GM23338 (cell line): ENCODE data around the gene CACNA2D3. TPM values are rescaled to one million over a fixed set of nuclear protein-coding genes. Genes with fewer than 3 reads are reported as not detected.

Source experiments
- ATAC-seq: fragments of 200-7000 bp; cut with Tn5 transposase; 3 replicates; pipeline ENCODE4 v1.9.1; 2020
- DNase-seq: peaks from one replicate; pipeline ENCODE4 v3.0.0-alpha.2; 2015; ENCODE audit warnings: low spot score
- H2AFZ ChIP-seq: fragments of 200-600 bp; sonication (generic); 2 replicates; pipeline ENCODE4 v1.8.0; 2016; ENCODE audit warnings: antibody characterized with exemption, mild to moderate bottlenecking, moderate library complexity
- H3F3A ChIP-seq: fragments of 200-600 bp; sonication (generic); replicated peaks from 2 replicates; pipeline ENCODE4 v1.8.0; 2017; ENCODE audit warnings: antibody characterized with exemption, mixed run types, low read depth
- H3K27ac ChIP-seq: fragments of 200-600 bp; sonication (generic); 2 replicates; pipeline ENCODE4 v1.6.1; 2016; ENCODE audit warnings: low read depth
- H3K27me3 ChIP-seq: fragments of 200-600 bp; sonication (generic); 2 replicates; pipeline ENCODE4 v1.8.0; 2016; ENCODE audit warnings: mild to moderate bottlenecking, mixed run types, moderate library complexity; ENCODE audit not compliant: insufficient read depth
- H3K36me3 ChIP-seq: fragments of 200-600 bp; sonication (generic); 2 replicates; pipeline ENCODE4 v1.8.0; 2016; ENCODE audit warnings: mild to moderate bottlenecking; ENCODE audit not compliant: insufficient read depth
- H3K4me1 ChIP-seq: fragments of 200-600 bp; sonication (generic); 2 replicates; pipeline ENCODE4 v1.8.0; 2016; ENCODE audit warnings: mild to moderate bottlenecking, moderate library complexity; ENCODE audit not compliant: insufficient read depth
- H3K4me2 ChIP-seq: fragments of 200-600 bp; sonication (generic); 2 replicates; pipeline ENCODE4 v1.7.1; 2017; ENCODE audit warnings: mixed run types
- H3K4me3 ChIP-seq: fragments of 200-600 bp; sonication (generic); 2 replicates; pipeline ENCODE4 v1.6.1; 2016; ENCODE audit warnings: mixed run types
- H3K79me2 ChIP-seq: fragments of 200-600 bp; sonication (generic); replicated peaks from 2 replicates; pipeline ENCODE4 v1.8.0; 2017; ENCODE audit warnings: mild to moderate bottlenecking; ENCODE audit not compliant: insufficient read depth
- H3K9me2 ChIP-seq: fragments of 200-600 bp; sonication (generic); 2 replicates; pipeline ENCODE4 v1.8.0; 2017; ENCODE audit not compliant: insufficient read depth
- H4K20me1 ChIP-seq: fragments of 200-600 bp; sonication (generic); replicated peaks from 2 replicates; pipeline ENCODE4 v1.8.0; 2017; ENCODE audit warnings: mild to moderate bottlenecking; ENCODE audit not compliant: insufficient read depth
- H3K27ac Mint-ChIP-seq: 2 replicates; pipeline ENCODE4 v1.8.0; 2020; ENCODE audit warnings: inconsistent platforms, mild to moderate bottlenecking, moderate library complexity, mixed read lengths
- H3K27me3 Mint-ChIP-seq: 3 replicates; pipeline ENCODE4 v1.8.0; 2022; ENCODE audit warnings: low read depth, mild to moderate bottlenecking, moderate library complexity, mixed read lengths, inconsistent platforms; ENCODE audit not compliant: insufficient read depth, poor library complexity
- H3K36me3 Mint-ChIP-seq: 3 replicates; pipeline ENCODE4 v1.8.0; 2021; ENCODE audit warnings: low read depth, mild to moderate bottlenecking, inconsistent platforms, moderate library complexity, mixed read lengths
- H3K4me1 Mint-ChIP-seq: 3 replicates; pipeline ENCODE4 v1.8.0; 2020; ENCODE audit warnings: mild to moderate bottlenecking, inconsistent platforms, mixed read lengths
- H3K4me3 Mint-ChIP-seq: 3 replicates; pipeline ENCODE4 v1.8.0; 2021; ENCODE audit warnings: moderate library complexity, mild to moderate bottlenecking, inconsistent platforms, mixed read lengths
- H3K9me3 Mint-ChIP-seq: 3 replicates; pipeline ENCODE4 v1.8.0; 2020; ENCODE audit warnings: moderate library complexity, mild to moderate bottlenecking, inconsistent platforms, mixed read lengths
- CREB1 ChIP-seq: fragments of 250-450 bp; sonication (Bioruptor Pico); IDR thresholded peaks from 2 replicates; pipeline ENCODE4 v1.5.0; 2020; ENCODE audit warnings: low read depth, mild to moderate bottlenecking, moderate library complexity
- CTCF ChIP-seq, 2 experiments: fragments of 200-600 bp in 1 of 2; sonication (generic) in 1 of 2; conservative IDR thresholded peaks; 2 replicates each; pipeline versions ENCODE4 v1.5.1 to v1.6.1; 2016 to 2017; ENCODE audit warnings: antibody characterized with exemption in 2 of 2, low read depth in 2 of 2, mild to moderate bottlenecking in 2 of 2, moderate library complexity in 1 of 2
- ETS1 ChIP-seq: IDR thresholded peaks from 2 replicates; pipeline ENCODE4 v1.6.1; 2016; ENCODE audit warnings: antibody characterized with exemption
- EZH2 ChIP-seq: fragments of 200-600 bp; sonication (generic); IDR thresholded peaks from one replicate; pipeline ENCODE4 v1.8.0; 2017; ENCODE audit warnings: antibody characterized with exemption, mild to moderate bottlenecking, low read depth; ENCODE audit not compliant: unreplicated experiment
- EZH2phosphoT487 ChIP-seq: fragments of 200-600 bp; sonication (generic); IDR thresholded peaks from one replicate; pipeline ENCODE4 v1.8.1; 2018; ENCODE audit warnings: antibody characterized with exemption; ENCODE audit not compliant: unreplicated experiment
- JUNB ChIP-seq: IDR thresholded peaks from one replicate; pipeline ENCODE4 v1.6.1; 2016; ENCODE audit warnings: antibody characterized with exemption; ENCODE audit not compliant: unreplicated experiment
- NANOG ChIP-seq: IDR thresholded peaks from 2 replicates; pipeline ENCODE4 v1.6.1; 2016; ENCODE audit warnings: antibody characterized with exemption, borderline replicate concordance
- POLR2AphosphoS5 ChIP-seq: IDR thresholded peaks from 2 replicates; pipeline ENCODE4 v1.6.1; 2016; ENCODE audit warnings: antibody characterized with exemption, low read depth
- STAT1 ChIP-seq: IDR thresholded peaks from one replicate; pipeline ENCODE4 v1.6.1; 2016; ENCODE audit warnings: antibody characterized with exemption; ENCODE audit not compliant: unreplicated experiment
- ZNF114 ChIP-seq: fragments of 250-450 bp; sonication (Bioruptor Pico); IDR thresholded peaks from 2 replicates; pipeline ENCODE4 v1.5.0; 2020; ENCODE audit warnings: mild to moderate bottlenecking, moderate library complexity
- ZNF331 ChIP-seq: fragments of 250-450 bp; sonication (Bioruptor Pico); IDR thresholded peaks from 2 replicates; pipeline ENCODE4 v1.5.0; 2020; ENCODE audit warnings: low read depth, mild to moderate bottlenecking, moderate library complexity
- polyA plus RNA-seq: library from polyadenylated mRNA; unstranded; fragments of >200 nt; fragmentation: Nextera tagmentation; extraction: Ambion mirVana; gene quantifications from 2 replicates; pipeline ENCODE4 v1.2.1, GENCODE V29; 2016
- total RNA-seq: library from RNA; depleted of rRNA; stranded (reverse); fragments of >200 nt; shearing (Covaris generic); gene quantifications from 2 replicates; pipeline ENCODE4 v1.2.3, GENCODE V29; 2014
- TF ChIP-seq, protein P1 (sequence below): IDR thresholded peaks from one replicate; pipeline ENCODE4 v1.6.1; 2018; ENCODE audit warnings: antibody characterized with exemption; ENCODE audit not compliant: unreplicated experiment
- TF ChIP-seq, protein P2 (sequence below): fragments of 250-450 bp; sonication (Bioruptor Pico); IDR thresholded peaks from 2 replicates; pipeline ENCODE4 v1.5.0; 2020; ENCODE audit warnings: mild to moderate bottlenecking, moderate library complexity

CACNA2D3 gene
- total and polyA plus RNA-seq, 2 experiments from 2014 or later, result 2.2 to 2.3 TPM

DNA sequence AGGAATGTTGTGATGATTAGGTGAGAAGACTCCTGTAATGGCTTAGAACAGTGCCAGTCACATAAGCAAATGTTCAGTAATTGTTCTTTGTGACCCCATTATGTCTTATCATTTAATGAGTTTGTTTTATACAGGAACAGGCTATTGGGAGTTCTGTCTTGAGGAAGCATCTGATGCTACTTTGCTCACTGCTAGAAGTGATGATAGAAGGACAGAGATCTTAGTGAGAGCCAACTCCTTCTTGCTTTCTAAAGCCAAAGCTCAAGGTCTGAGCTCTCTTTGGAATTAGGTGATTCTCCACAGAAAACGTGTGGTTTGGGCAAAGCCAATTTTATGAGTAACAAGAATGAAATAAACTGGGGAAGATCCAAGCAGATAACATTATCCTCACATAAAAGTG is 590.7 kb downstream of the CACNA2D3 start:
- no peak overlapping the region for H3K4me3 ChIP-seq
- peaks cover 26% of the 10 kb centered on the region for H3K4me1 ChIP-seq
- Mint-ChIP-seq H3K4me3 (no peak overlapping the region), H3K27ac (no peak overlapping the region), H3K36me3 (peaks cover 5% of the 10 kb centered on the region; the same call in 1 of the 3 replicates), H3K9me3 (no peaks in the 10 kb centered on the region), H3K27me3 (peaks cover 6% of the 10 kb centered on the region), H3K4me1 (peaks cover 19% of the 10 kb centered on the region)
- H3K36me3 ChIP-seq, result no peaks in the 10 kb centered on the region; the same call in 1 of the 2 replicates
- no peaks in the 10 kb centered on the region; the same call in 1 of the 2 replicates for H3F3A ChIP-seq
- no peaks in the 10 kb centered on the region for H3K27me3 ChIP-seq
- DNase-seq (no peak), ATAC-seq (no peak)
- TF ChIP-seq STAT1 (no peak), NANOG (no peak), CTCF (conservative IDR thresholded peaks at IDR 0.05; ENCODE audit: low read depth in 2 of 2) (no peak), EZH2 (no peak), EZH2phosphoT487 (no peak), JUNB (no peak), ZNF331 (CRISPR knock-in tag) (no peak), CREB1 (CRISPR knock-in tag) (no peak), ZNF114 (CRISPR knock-in tag) (no peak), POLR2AphosphoS5 (no peak), ETS1 (no peak)
- TF ChIP-seq, protein P1, sequence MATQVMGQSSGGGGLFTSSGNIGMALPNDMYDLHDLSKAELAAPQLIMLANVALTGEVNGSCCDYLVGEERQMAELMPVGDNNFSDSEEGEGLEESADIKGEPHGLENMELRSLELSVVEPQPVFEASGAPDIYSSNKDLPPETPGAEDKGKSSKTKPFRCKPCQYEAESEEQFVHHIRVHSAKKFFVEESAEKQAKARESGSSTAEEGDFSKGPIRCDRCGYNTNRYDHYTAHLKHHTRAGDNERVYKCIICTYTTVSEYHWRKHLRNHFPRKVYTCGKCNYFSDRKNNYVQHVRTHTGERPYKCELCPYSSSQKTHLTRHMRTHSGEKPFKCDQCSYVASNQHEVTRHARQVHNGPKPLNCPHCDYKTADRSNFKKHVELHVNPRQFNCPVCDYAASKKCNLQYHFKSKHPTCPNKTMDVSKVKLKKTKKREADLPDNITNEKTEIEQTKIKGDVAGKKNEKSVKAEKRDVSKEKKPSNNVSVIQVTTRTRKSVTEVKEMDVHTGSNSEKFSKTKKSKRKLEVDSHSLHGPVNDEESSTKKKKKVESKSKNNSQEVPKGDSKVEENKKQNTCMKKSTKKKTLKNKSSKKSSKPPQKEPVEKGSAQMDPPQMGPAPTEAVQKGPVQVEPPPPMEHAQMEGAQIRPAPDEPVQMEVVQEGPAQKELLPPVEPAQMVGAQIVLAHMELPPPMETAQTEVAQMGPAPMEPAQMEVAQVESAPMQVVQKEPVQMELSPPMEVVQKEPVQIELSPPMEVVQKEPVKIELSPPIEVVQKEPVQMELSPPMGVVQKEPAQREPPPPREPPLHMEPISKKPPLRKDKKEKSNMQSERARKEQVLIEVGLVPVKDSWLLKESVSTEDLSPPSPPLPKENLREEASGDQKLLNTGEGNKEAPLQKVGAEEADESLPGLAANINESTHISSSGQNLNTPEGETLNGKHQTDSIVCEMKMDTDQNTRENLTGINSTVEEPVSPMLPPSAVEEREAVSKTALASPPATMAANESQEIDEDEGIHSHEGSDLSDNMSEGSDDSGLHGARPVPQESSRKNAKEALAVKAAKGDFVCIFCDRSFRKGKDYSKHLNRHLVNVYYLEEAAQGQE, result no peak
- TF ChIP-seq, protein P2, sequence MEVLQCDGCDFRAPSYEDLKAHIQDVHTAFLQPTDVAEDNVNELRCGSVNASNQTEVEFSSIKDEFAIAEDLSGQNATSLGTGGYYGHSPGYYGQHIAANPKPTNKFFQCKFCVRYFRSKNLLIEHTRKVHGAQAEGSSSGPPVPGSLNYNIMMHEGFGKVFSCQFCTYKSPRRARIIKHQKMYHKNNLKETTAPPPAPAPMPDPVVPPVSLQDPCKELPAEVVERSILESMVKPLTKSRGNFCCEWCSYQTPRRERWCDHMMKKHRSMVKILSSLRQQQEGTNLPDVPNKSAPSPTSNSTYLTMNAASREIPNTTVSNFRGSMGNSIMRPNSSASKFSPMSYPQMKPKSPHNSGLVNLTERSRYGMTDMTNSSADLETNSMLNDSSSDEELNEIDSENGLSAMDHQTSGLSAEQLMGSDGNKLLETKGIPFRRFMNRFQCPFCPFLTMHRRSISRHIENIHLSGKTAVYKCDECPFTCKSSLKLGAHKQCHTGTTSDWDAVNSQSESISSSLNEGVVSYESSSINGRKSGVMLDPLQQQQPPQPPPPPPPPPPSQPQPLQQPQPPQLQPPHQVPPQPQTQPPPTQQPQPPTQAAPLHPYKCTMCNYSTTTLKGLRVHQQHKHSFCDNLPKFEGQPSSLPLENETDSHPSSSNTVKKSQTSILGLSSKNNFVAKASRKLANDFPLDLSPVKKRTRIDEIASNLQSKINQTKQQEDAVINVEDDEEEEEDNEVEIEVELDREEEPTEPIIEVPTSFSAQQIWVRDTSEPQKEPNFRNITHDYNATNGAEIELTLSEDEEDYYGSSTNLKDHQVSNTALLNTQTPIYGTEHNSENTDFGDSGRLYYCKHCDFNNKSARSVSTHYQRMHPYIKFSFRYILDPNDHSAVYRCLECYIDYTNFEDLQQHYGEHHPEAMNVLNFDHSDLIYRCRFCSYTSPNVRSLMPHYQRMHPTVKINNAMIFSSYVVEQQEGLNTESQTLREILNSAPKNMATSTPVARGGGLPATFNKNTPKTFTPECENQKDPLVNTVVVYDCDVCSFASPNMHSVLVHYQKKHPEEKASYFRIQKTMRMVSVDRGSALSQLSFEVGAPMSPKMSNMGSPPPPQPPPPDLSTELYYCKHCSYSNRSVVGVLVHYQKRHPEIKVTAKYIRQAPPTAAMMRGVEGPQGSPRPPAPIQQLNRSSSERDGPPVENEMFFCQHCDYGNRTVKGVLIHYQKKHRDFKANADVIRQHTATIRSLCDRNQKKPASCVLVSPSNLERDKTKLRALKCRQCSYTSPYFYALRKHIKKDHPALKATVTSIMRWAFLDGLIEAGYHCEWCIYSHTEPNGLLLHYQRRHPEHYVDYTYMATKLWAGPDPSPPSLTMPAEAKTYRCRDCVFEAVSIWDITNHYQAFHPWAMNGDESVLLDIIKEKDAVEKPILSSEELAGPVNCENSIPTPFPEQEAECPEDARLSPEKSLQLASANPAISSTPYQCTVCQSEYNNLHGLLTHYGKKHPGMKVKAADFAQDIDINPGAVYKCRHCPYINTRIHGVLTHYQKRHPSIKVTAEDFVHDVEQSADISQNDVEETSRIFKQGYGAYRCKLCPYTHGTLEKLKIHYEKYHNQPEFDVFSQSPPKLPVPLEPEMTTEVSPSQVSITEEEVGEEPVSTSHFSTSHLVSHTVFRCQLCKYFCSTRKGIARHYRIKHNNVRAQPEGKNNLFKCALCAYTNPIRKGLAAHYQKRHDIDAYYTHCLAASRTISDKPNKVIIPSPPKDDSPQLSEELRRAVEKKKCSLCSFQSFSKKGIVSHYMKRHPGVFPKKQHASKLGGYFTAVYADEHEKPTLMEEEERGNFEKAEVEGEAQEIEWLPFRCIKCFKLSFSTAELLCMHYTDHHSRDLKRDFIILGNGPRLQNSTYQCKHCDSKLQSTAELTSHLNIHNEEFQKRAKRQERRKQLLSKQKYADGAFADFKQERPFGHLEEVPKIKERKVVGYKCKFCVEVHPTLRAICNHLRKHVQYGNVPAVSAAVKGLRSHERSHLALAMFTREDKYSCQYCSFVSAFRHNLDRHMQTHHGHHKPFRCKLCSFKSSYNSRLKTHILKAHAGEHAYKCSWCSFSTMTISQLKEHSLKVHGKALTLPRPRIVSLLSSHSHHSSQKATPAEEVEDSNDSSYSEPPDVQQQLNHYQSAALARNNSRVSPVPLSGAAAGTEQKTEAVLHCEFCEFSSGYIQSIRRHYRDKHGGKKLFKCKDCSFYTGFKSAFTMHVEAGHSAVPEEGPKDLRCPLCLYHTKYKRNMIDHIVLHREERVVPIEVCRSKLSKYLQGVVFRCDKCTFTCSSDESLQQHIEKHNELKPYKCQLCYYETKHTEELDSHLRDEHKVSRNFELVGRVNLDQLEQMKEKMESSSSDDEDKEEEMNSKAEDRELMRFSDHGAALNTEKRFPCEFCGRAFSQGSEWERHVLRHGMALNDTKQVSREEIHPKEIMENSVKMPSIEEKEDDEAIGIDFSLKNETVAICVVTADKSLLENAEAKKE (CRISPR knock-in tag), result no peak
- H2AFZ ChIP-seq, result no peak overlapping the region
- no peaks in the 10 kb centered on the region for H4K20me1 ChIP-seq
- no peak overlapping the region for H3K27ac ChIP-seq
- no peak overlapping the region for H3K4me2 ChIP-seq
- H3K79me2 ChIP-seq, result no peaks in the 10 kb centered on the region
- H3K9me2 ChIP-seq, result peaks cover 13% of the 10 kb centered on the region; the same call in 1 of the 2 replicates
